LNCAP (cell line): Measurements from ENCODE around the gene EXOC8.

Source experiments
- CTCF ChIP-seq: fragments of 450-650 bp; IDR thresholded peaks from 2 replicates; pipeline ENCODE4 v1.5.1; 2017; ENCODE audit warnings: mild to moderate bottlenecking

Gene EXOC8

GRCh38 chr1:231318568-231318967 lies 19.1 kb downstream of the EXOC8 start:
- no peak for TF ChIP-seq CTCF

DNA sequence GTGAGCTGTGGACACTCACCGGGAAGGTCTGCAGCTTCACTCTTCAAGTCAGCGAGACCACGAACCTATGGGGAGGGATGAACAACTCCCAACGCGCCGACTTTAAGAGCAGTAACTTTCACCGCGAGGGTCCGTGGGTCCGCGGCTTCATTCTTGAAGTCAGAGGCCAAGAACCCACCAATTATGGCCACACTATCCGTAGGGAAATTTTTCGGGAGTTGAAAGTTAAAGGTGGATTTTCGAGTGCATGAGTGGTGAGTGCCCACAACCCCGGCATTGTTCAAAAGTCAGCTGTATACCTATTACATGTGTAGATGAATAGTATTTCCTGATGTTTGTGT lies 19.7 kb downstream of the EXOC8 start:
- TF ChIP-seq CTCF, result no peak

GRCh38 chr1:231317306-231318014 lies 20.2 kb downstream of the EXOC8 start:
- no peak for TF ChIP-seq CTCF

- peak; percentile 63 for TF ChIP-seq CTCF
Measured at GRCh38 chr1:231315887-231316286, 21.8 kb downstream of the EXOC8 start.

DNA sequence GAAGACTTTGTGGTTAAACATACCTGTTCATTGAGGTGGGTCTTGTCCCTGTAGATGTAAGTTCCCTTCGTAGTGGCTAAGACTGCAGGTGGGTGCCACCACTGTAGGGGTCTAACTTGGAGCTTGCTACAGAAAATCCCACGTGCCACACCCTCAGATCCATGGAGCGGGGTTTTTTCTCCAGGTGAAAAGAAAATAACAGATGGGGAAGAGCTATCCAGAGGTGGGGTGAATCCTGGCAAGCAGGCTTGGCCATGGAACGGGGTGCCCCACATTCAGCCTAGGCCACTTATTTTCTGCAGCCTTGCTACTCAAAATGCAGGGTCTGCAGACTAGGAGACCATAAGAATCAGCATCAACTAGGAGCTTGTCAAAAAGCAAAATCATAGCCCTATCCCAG lies 24.0 kb downstream of the EXOC8 start:
- no peak for TF ChIP-seq CTCF

- TF ChIP-seq CTCF, result no peak
Measured at GRCh38 chr1:231312432-231312788, 25.2 kb downstream of the EXOC8 start.

- no peak for TF ChIP-seq CTCF
Measured at GRCh38 chr1:231311720-231312431, 25.8 kb downstream of the EXOC8 start.
